T-cell (primary cell): ENCODE measurements around the gene TRPM8. TPM values are rescaled to one million over a fixed set of nuclear protein-coding genes. Genes with fewer than 3 reads are reported as not detected.

ENCODE experiments used
- ATAC-seq, 4 experiments: fragments of 200-7000 bp in 3 of 4; fragments of 150-1000 bp in 1 of 4; cut with Tn5 transposase; replicated peaks in 1 of 4; 1 replicate in 3 of 4; 2 replicates in 1 of 4; pipeline ENCODE4 v1.10.0; 2021; ENCODE audit warnings: moderate library complexity in 3 of 4, mild to moderate bottlenecking in 2 of 4, moderate number of reproducible peaks in 1 of 4
- CTCF ChIA-PET, 2 donors: fragments of 300-600 bp; sonication (Branson Sonifier 250); formaldehyde crosslinking; loops; one replicate each; lab custom pipeline; 2022; ENCODE audit warnings: antibody characterized with exemption in 2 of 2; lab: Charles Lee
- POLR2A ChIA-PET, 2 donors: fragments of 300-600 bp; sonication (Branson Sonifier 250); formaldehyde crosslinking; loops; one replicate each; lab custom pipeline; 2022; ENCODE audit warnings: antibody characterized with exemption in 2 of 2; lab: Charles Lee
- DNase-seq, 35 experiments: peaks; one replicate each; pipeline versions ENCODE4 v3.0.0 to v3.0.0-alpha.2; 2013 to 2023
- H3K27ac ChIP-seq: one replicate; pipeline ENCODE4 v1.5.1; 2013; ENCODE audit warnings: low read length
- H3K27me3 ChIP-seq, 2 experiments: replicated peaks in 1 of 2; 1 replicate in 1 of 2; 2 replicates in 1 of 2; pipeline versions ENCODE4 v1.6.1 to v1.7.0; 2013; ENCODE audit warnings: low read length in 1 of 2, mixed read lengths in 1 of 2; ENCODE audit not compliant: control insufficient read depth in 2 of 2, insufficient read depth in 2 of 2; ENCODE audit errors: extremely low read depth in 1 of 2
- H3K36me3 ChIP-seq, 2 donors: 1 replicate in 1 of 2; 2 replicates in 1 of 2; pipeline versions ENCODE4 v1.6.1 to v1.7.0; 2013; ENCODE audit warnings: low read length in 1 of 2; ENCODE audit not compliant: control insufficient read depth in 2 of 2, insufficient read depth in 1 of 2; ENCODE audit errors: extremely low read depth in 1 of 2
- H3K4me1 ChIP-seq, 2 experiments: 1 replicate in 1 of 2; 2 replicates in 1 of 2; pipeline versions ENCODE4 v1.6.1 to v1.7.0; 2013; ENCODE audit warnings: low read length in 2 of 2, mixed read lengths in 1 of 2; ENCODE audit not compliant: insufficient read depth in 2 of 2, control insufficient read depth in 1 of 2; ENCODE audit errors: extremely low read depth in 1 of 2
- H3K4me3 ChIP-seq, 2 donors: 1 replicate in 1 of 2; 2 replicates in 1 of 2; pipeline versions ENCODE4 v1.5.1 to v1.7.0; 2013; ENCODE audit warnings: mild to moderate bottlenecking in 2 of 2, low read length in 1 of 2, moderate library complexity in 1 of 2; ENCODE audit not compliant: control insufficient read depth in 1 of 2; ENCODE audit errors: extremely low read depth in 1 of 2
- H3K9me3 ChIP-seq: 2 replicates; pipeline ENCODE4 v1.7.0; 2013
- H3K27ac Mint-ChIP-seq, 2 donors: one replicate each; pipeline ENCODE4 v1.8.0; 2020 to 2021; ENCODE audit warnings: mild to moderate bottlenecking in 2 of 2, mixed read lengths in 2 of 2
- H3K27me3 Mint-ChIP-seq, 2 donors: one replicate each; pipeline ENCODE4 v1.8.0; 2021 to 2022; ENCODE audit warnings: mixed read lengths in 2 of 2
- H3K36me3 Mint-ChIP-seq: one replicate; pipeline ENCODE4 v1.8.0; 2021; ENCODE audit warnings: mixed read lengths
- H3K4me1 Mint-ChIP-seq, 3 donors: one replicate each; pipeline ENCODE4 v1.8.0; 2020 to 2022; ENCODE audit warnings: mixed read lengths in 3 of 3, mild to moderate bottlenecking in 1 of 3
- H3K4me3 Mint-ChIP-seq, 3 donors: one replicate each; pipeline ENCODE4 v1.8.0; 2020 to 2022; ENCODE audit warnings: mild to moderate bottlenecking in 3 of 3, mixed read lengths in 3 of 3, moderate library complexity in 3 of 3
- H3K9me3 Mint-ChIP-seq, 3 donors: one replicate each; pipeline ENCODE4 v1.8.0; 2020 to 2022; ENCODE audit warnings: mixed read lengths in 3 of 3
- WGBS: methylation state at CpG from one replicate; pipeline ENCODE4 v1.1.5; 2013; ENCODE audit warnings: missing lambda C conversion rate; ENCODE audit not compliant: insufficient coverage; 5-methylcytosine and 5-hydroxymethylcytosine counted together
- total RNA-seq, 35 experiments: library from RNA in 6 of 35; stranded (reverse) in 6 of 35; fragments of 120-200 nt in 1 of 35; gene quantifications; one replicate each; pipeline versions ENCODE4 v1.2.1 to v1.2.4 and lab custom pipeline; 2013 to 2026

The TRPM8 gene
- total RNA-seq, 5 donors from 2014 or later (not counting 1 experiment from before 2014, with no cell fraction given), result not detected

GRCh38 chr2:233940376-233941276 is 23.5 kb downstream of the TRPM8 start:
- peaks cover 8 to 10% (median 10%) of the 10 kb centered on the region in 3 donors for H3K4me1 Mint-ChIP-seq
- H3K27me3 Mint-ChIP-seq, result peaks cover 51% of the 10 kb centered on the region in 2 donors
- Histone ChIP-seq H3K27me3 (peaks cover 12 to 29% of the 10 kb centered on the region in 2 experiments), H3K9me3 (peaks cover 3% of the 10 kb centered on the region), H3K4me1 (peaks cover 0 to 6% of the 10 kb centered on the region in 2 experiments), H3K36me3 (no peaks in the 10 kb centered on the region), H3K4me3 (no peak overlapping the region), H3K27ac (no peak overlapping the region)
- no peak overlapping the region for H3K4me3 Mint-ChIP-seq
- ATAC-seq, result no peak
- peaks cover 0 to 8% (median 4%) of the 10 kb centered on the region in 3 donors for H3K9me3 Mint-ChIP-seq
- ChIA-PET POLR2A (no interaction called here), CTCF (interaction anchor here in 1 of 2 donors (0.7 kb wide), 1 partner anchor 600 kb away, joined by 3 read pairs; no protein-coding TSS in a partner anchor)
- WGBS, result 71% methylated on average over 7 of the region's 12 CpGs
- no peak for DNase-seq
- H3K36me3 Mint-ChIP-seq, result no peaks in the 10 kb centered on the region
- H3K27ac Mint-ChIP-seq, result no peak overlapping the region

DNA sequence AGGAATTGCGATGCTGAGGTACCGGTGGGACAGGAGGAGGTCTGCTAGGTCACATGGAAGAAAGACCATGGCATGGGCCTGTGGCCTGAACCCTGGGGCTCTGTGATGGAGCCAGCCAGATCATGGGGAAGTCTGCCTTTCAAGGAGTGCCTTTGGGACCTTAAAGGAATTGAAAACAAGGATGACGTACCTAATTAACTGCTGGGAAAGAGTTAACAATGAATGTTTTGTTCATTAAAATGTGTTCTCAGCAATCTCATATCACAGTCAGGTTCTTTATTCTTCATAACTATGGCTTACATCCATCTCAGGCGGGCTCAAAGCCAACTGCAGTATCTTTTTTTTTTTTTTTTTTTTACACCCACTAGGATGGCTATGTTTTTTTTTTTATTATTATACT is 25.6 kb downstream of the TRPM8 start:
- Mint-ChIP-seq H3K9me3 (peaks cover 0 to 8% (median 4%) of the 10 kb centered on the region in 3 donors), H3K4me1 (peaks cover 8 to 10% (median 10%) of the 10 kb centered on the region in 3 donors), H3K27me3 (peaks cover 37 to 54% of the 10 kb centered on the region in 2 donors), H3K4me3 (no peak overlapping the region), H3K27ac (no peak overlapping the region), H3K36me3 (no peaks in the 10 kb centered on the region)
- Histone ChIP-seq H3K4me3 (no peak overlapping the region), H3K4me1 (peaks cover 0 to 6% of the 10 kb centered on the region in 2 experiments), H3K9me3 (peaks cover 3% of the 10 kb centered on the region), H3K27me3 (peaks cover 10 to 25% of the 10 kb centered on the region in 2 experiments), H3K27ac (no peak overlapping the region), H3K36me3 (no peaks in the 10 kb centered on the region)
- no peak for DNase-seq
- ChIA-PET POLR2A (no interaction called here), CTCF (no interaction called here)
- 100% methylated on average over 2 of the region's 4 CpGs for WGBS
- ATAC-seq, result no peak

- ChIA-PET CTCF (interaction anchor here in 1 of 2 donors (0.6 kb wide), 1 partner anchor 1733 kb away, joined by 3 read pairs; no protein-coding TSS in a partner anchor), POLR2A (no interaction called here)
- ATAC-seq (no peak), DNase-seq (no peak)
- Mint-ChIP-seq H3K27me3 (peaks cover 36 to 50% of the 10 kb centered on the region in 2 donors), H3K4me3 (no peak overlapping the region), H3K36me3 (no peaks in the 10 kb centered on the region), H3K27ac (no peak overlapping the region), H3K4me1 (peaks cover 1 to 3% (median 2%) of the 10 kb centered on the region in 3 donors), H3K9me3 (peaks cover 0 to 8% (median 4%) of the 10 kb centered on the region in 3 donors)
- Histone ChIP-seq H3K27ac (no peak overlapping the region), H3K9me3 (peaks cover 3% of the 10 kb centered on the region), H3K27me3 (peaks cover 4 to 17% of the 10 kb centered on the region in 2 experiments), H3K4me1 (no peaks in the 10 kb centered on the region), H3K36me3 (no peaks in the 10 kb centered on the region), H3K4me3 (no peak overlapping the region)
- WGBS, result no CpG with 5 or more reads among the region's 1 CpG
These were observed 27.1 kb downstream of the TRPM8 start for GRCh38 chr2:233944269-233944668.

DNA sequence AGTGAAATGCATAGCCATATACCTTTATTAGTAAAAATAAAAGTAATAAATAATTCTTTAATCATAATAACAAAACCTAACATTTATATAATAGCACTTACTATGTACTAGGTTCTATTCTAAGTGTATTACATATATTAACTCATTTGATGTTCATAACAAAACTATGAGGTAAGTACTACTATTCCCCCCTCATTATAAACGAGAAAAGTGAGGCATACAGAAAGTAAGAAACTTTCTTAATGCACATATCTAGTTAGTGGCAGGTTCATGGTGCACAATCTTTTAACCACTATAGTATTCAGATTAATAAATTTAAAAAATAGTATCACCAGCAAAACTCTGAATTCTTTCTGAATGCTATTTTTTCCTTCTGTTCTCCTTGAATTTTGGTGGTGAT is 27.5 kb downstream of the TRPM8 start:
- POLR2A ChIA-PET, result no interaction called here
- H3K27ac Mint-ChIP-seq, result no peak overlapping the region

GRCh38 chr2:233945146-233945545 is 28.0 kb downstream of the TRPM8 start:
- peaks cover 43% of the 10 kb centered on the region in 2 donors for H3K27me3 Mint-ChIP-seq

More for the DNA sequence above, 27.5 kb downstream of the TRPM8 start:
- CTCF ChIA-PET, result no interaction called here
- peaks cover under 1 to 18% of the 10 kb centered on the region in 2 experiments for H3K27me3 ChIP-seq
- no peaks in the 10 kb centered on the region for H3K4me1 ChIP-seq
- Mint-ChIP-seq H3K36me3 (no peaks in the 10 kb centered on the region), H3K27me3 (peaks cover 38 to 47% of the 10 kb centered on the region in 2 donors), H3K4me3 (no peak overlapping the region), H3K4me1 (peaks cover 0 to 2% (median 0%) of the 10 kb centered on the region in 3 donors), H3K9me3 (peaks cover 0 to 8% (median 4%) of the 10 kb centered on the region in 3 donors)
- no peak for ATAC-seq
- H3K36me3 ChIP-seq, result no peaks in the 10 kb centered on the region
- peaks cover 3% of the 10 kb centered on the region for H3K9me3 ChIP-seq
- no peak for DNase-seq
- no CpG with 5 or more reads among the region's 1 CpG for WGBS
- no peak overlapping the region for H3K4me3 ChIP-seq
- no peak overlapping the region for H3K27ac ChIP-seq

GRCh38 chr2:233950078-233950825 is 33.1 kb downstream of the TRPM8 start:
- Histone ChIP-seq H3K9me3 (no peaks in the 10 kb centered on the region), H3K36me3 (no peaks in the 10 kb centered on the region), H3K4me3 (no peak overlapping the region), H3K4me1 (no peaks in the 10 kb centered on the region), H3K27ac (no peak overlapping the region), H3K27me3 (peaks cover 0 to 23% of the 10 kb centered on the region in 2 experiments)
- 89% methylated on average over 13 of the region's 13 CpGs for WGBS
- H3K27me3 Mint-ChIP-seq, result peaks cover 39 to 46% of the 10 kb centered on the region in 2 donors
- ATAC-seq (no peak), DNase-seq (no peak)
- H3K4me1 Mint-ChIP-seq, result no peaks in the 10 kb centered on the region
- ChIA-PET POLR2A (no interaction called here), CTCF (no interaction called here)
- H3K4me3 Mint-ChIP-seq, result no peak overlapping the region
- H3K36me3 Mint-ChIP-seq, result no peaks in the 10 kb centered on the region
- H3K9me3 Mint-ChIP-seq, result no peaks in the 10 kb centered on the region
- no peak overlapping the region for H3K27ac Mint-ChIP-seq

More at GRCh38 chr2:233945146-233945545, 28.0 kb downstream of the TRPM8 start:
- H3K9me3 Mint-ChIP-seq, result peaks cover 0 to 8% (median 4%) of the 10 kb centered on the region in 3 donors
- H3K4me3 Mint-ChIP-seq, result no peak overlapping the region
- POLR2A ChIA-PET, result no interaction called here
- H3K4me1 ChIP-seq, result no peaks in the 10 kb centered on the region
- ATAC-seq, result no peak
- CTCF ChIA-PET, result no interaction called here
- 100% methylated on average over 1 of the region's 3 CpGs for WGBS
- H3K36me3 ChIP-seq, result no peaks in the 10 kb centered on the region
- H3K4me1 Mint-ChIP-seq, result peaks cover 0 to 2% (median 0%) of the 10 kb centered on the region in 3 donors
- H3K27ac ChIP-seq, result no peak overlapping the region
- no peak overlapping the region for H3K27ac Mint-ChIP-seq
- peaks cover 0 to 22% of the 10 kb centered on the region in 2 experiments for H3K27me3 ChIP-seq
- no peak overlapping the region for H3K4me3 ChIP-seq
- no peak for DNase-seq
- H3K36me3 Mint-ChIP-seq, result no peaks in the 10 kb centered on the region
- H3K9me3 ChIP-seq, result peaks cover 3% of the 10 kb centered on the region
